Stimulated activated CD4-positive, alpha-beta T cell treated with anti-CD3 and anti-CD28 coated beads, Interleukin-15, amount 100 ng/mL, for 48 hours (primary cell): ENCODE data around the gene MEF2B.

Source experiments
- DNase-seq, 2 donors: peaks; one replicate each; pipeline ENCODE4 v3.0.0-alpha.2; 2020; ENCODE audit warnings: low read depth in 2 of 2

Gene MEF2B

GRCh38 chr19:19098703-19099632 lies 71.1 kb downstream of the MEF2B start:
- no peak for DNase-seq

GRCh38 chr19:19098084-19098702 lies 71.9 kb downstream of the MEF2B start:
- no peak for DNase-seq

- DNase-seq = no peak
Measured at GRCh38 chr19:19096641-19097627, 73.1 kb downstream of the MEF2B start.

GRCh38 chr19:19095691-19096090 lies 74.4 kb downstream of the MEF2B start:
- DNase-seq = no peak
